Activated T-cell treated with anti-CD3 and anti-CD28 coated beads for 24 hours (primary cell): ENCODE data around the gene RBMX2.

Experiments used
- DNase-seq: peaks from one replicate; pipeline ENCODE4 v3.0.0-alpha.2; 2020; ENCODE audit warnings: low read depth

RBMX2 gene

DNA sequence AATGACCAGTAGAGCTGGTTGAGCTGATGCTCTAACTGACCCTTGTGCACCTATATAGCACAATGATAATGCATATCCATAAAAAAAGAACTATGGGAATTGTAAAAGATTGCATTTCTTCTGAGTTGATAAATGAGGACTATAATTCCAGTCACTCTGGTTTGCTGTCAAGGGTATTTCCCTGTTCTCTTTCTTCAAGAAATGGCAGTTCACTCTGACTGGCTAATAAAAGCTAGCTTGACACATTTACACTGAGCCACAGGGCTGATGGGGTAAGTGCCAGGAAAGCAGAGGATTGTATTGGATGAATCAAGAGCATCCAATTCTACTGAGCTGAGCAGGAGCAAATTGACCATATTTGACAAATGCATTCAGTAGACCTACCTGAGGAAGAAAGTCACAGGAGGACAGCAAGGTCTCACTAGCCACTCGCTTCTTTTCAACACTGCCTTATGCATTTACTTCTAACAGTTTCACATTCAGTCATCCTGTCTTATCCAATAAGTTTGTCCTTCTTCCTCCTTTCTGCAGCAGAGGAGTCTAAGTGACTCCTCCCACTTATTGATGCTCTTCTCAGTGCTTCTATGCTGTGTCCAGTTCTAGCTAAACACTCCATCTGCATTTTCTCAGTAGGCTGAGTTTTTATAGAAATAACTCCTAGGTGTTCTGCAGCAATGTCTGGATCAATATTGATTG lies 43.0 kb downstream of the RBMX2 start:
- DNase-seq, result no peak

DNA sequence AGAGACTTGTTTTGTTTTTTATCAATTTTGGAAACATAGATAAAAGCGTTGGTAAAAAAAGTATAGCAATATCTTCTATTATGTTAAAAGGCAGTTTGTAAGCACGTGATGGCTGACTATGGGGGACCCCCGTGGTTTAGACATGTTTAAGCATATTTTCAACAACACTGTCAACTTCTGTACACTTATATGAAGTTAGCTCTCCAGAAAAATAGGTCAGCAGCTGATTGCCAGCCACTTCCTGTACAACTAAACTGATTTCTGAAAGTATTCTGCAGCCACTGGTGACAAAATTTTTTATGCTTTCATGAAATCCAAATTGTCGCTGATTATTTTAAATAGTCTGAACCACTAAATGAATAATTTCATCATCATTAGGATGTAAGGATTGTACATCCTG lies 45.2 kb downstream of the RBMX2 start:
- DNase-seq, result no peak
